NCI-H2196 treated with DMSO at 0.1 percent for 48 hours (cell line): ENCODE results near the gene ZHX3.

Experiments
- DNase-seq: peaks from one replicate; lab custom pipeline; 2025; ENCODE audit not compliant: unreplicated experiment; lab: John Stamatoyannopoulos, UW

The ZHX3 gene

GRCh38 chr20:41355598-41356203 is 38.2 kb upstream of the ZHX3 start:
- DNase-seq, result no peak

GRCh38 chr20:41355192-41355591 is 37.7 kb upstream of the ZHX3 start:
- DNase-seq, result no peak

GRCh38 chr20:41353530-41353929 is 36.0 kb upstream of the ZHX3 start:
- DNase-seq, result no peak

- DNase-seq, result no peak
Observed at GRCh38 chr20:41352666-41353065, 35.1 kb upstream of the ZHX3 start.

- DNase-seq, result no peak
Observed at GRCh38 chr20:41352106-41352505, 34.6 kb upstream of the ZHX3 start.

- no peak for DNase-seq
Observed at GRCh38 chr20:41350408-41350962, 33.0 kb upstream of the ZHX3 start.

- no peak for DNase-seq
Observed at GRCh38 chr20:41349943-41350342, 32.4 kb upstream of the ZHX3 start.

- no peak for DNase-seq
Observed at GRCh38 chr20:41349266-41349665, 31.7 kb upstream of the ZHX3 start.

GRCh38 chr20:41348430-41349172 is 31.1 kb upstream of the ZHX3 start:
- no peak for DNase-seq

- no peak for DNase-seq
Observed at GRCh38 chr20:41347523-41348429, 30.2 kb upstream of the ZHX3 start.

GRCh38 chr20:41345729-41346067 is 28.2 kb upstream of the ZHX3 start:
- DNase-seq, result no peak

GRCh38 chr20:41344938-41345728 is 27.6 kb upstream of the ZHX3 start:
- DNase-seq, result no peak

GRCh38 chr20:41344477-41344876 is 26.9 kb upstream of the ZHX3 start:
- no peak for DNase-seq

- DNase-seq, result no peak
Observed at GRCh38 chr20:41342474-41343464, 25.2 kb upstream of the ZHX3 start.

GRCh38 chr20:41340327-41341055 is 23.0 kb upstream of the ZHX3 start, which contains the start of gene LPIN3:
LPIN3 (plus strand) TSS chr20:41340821; CDS start chr20:41345804, 4,983 bp downstream.
- DNase-seq, result peak; percentile 86

GRCh38 chr20:41339957-41340326 is 22.4 kb upstream of the ZHX3 start:
- peak; percentile 83 for DNase-seq

GRCh38 chr20:41336711-41337492 is 19.4 kb upstream of the ZHX3 start:
- DNase-seq, result no peak

GRCh38 chr20:41335591-41335990 is 18.1 kb upstream of the ZHX3 start:
- no peak for DNase-seq
